Measurements from ENCODE around the gene INTU.

DNA sequence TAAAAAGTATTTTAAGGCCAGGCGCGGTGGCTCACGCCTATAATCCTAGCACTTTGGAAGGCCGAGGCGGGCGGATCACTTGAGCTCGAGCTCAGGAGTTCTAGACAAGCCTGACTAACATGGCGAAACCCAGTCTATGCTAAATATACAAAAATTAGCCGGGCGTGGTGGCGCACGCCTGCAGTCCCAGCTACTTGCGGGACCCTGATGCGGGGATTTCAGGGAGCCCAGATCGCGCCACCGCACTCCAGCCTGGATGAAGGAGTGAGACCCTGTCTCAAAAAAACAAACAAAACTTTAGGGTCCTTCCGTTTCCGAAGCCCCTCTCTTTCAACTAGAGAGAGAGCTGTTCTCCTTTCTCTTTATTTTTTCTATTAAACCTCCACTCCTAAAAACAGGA lies 98.6 kb downstream of the INTU start:
- TF ChIP-seq, protein P1, sequence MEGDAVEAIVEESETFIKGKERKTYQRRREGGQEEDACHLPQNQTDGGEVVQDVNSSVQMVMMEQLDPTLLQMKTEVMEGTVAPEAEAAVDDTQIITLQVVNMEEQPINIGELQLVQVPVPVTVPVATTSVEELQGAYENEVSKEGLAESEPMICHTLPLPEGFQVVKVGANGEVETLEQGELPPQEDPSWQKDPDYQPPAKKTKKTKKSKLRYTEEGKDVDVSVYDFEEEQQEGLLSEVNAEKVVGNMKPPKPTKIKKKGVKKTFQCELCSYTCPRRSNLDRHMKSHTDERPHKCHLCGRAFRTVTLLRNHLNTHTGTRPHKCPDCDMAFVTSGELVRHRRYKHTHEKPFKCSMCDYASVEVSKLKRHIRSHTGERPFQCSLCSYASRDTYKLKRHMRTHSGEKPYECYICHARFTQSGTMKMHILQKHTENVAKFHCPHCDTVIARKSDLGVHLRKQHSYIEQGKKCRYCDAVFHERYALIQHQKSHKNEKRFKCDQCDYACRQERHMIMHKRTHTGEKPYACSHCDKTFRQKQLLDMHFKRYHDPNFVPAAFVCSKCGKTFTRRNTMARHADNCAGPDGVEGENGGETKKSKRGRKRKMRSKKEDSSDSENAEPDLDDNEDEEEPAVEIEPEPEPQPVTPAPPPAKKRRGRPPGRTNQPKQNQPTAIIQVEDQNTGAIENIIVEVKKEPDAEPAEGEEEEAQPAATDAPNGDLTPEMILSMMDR (conservative IDR thresholded peaks at IDR 0.05; ENCODE audit: low read depth, low read length), result no peak
- no peak for TF ChIP-seq EZH2 (IDR thresholded peaks at IDR 0.05; ENCODE audit: low read length, unreplicated experiment)

All from PC-3 (cell line).